Measurements from ENCODE around the gene AQP9. TPM values are rescaled to one million over a fixed set of nuclear protein-coding genes. Genes with fewer than 3 reads are reported as not detected.

AQP9 gene
- total RNA-seq, 1 donor from 2014 or later: not detected

DNA sequence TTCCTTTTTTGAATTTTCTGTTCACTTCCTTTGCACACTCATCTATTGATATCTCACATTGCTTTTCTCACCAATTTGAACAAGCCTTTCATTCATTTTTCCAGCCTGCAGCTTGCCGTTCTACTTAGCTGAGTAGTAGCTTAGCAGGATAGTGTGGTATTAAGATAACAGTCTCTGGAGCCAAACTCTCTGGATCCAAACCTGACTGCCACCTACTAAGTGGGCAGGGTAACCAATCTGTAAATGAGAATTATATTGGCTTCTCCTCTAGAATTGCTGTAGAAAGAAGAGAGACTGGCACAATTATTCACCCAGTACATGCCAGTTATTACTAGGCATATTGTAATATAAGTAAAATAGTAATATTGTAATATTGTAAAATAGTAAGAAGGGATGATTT, 40.5 kb downstream of the AQP9 start:
- DNase-seq (ENCODE audit: low spot score in 2 of 2, unreplicated experiment in 2 of 2): no peak
- Mint-ChIP-seq H3K27ac (no peak overlapping the region), H3K27me3 (ENCODE audit: low read depth) (peaks cover 12% of the 10 kb centered on the region), H3K9me3 (no peaks in the 10 kb centered on the region), H3K4me3 (no peak overlapping the region), H3K4me1 (no peaks in the 10 kb centered on the region), H3K36me3 (no peaks in the 10 kb centered on the region)
- TF ChIP-seq, protein P1, sequence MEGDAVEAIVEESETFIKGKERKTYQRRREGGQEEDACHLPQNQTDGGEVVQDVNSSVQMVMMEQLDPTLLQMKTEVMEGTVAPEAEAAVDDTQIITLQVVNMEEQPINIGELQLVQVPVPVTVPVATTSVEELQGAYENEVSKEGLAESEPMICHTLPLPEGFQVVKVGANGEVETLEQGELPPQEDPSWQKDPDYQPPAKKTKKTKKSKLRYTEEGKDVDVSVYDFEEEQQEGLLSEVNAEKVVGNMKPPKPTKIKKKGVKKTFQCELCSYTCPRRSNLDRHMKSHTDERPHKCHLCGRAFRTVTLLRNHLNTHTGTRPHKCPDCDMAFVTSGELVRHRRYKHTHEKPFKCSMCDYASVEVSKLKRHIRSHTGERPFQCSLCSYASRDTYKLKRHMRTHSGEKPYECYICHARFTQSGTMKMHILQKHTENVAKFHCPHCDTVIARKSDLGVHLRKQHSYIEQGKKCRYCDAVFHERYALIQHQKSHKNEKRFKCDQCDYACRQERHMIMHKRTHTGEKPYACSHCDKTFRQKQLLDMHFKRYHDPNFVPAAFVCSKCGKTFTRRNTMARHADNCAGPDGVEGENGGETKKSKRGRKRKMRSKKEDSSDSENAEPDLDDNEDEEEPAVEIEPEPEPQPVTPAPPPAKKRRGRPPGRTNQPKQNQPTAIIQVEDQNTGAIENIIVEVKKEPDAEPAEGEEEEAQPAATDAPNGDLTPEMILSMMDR (IDR thresholded peaks at IDR 0.05; ENCODE audit: unreplicated experiment): no peak

DNA sequence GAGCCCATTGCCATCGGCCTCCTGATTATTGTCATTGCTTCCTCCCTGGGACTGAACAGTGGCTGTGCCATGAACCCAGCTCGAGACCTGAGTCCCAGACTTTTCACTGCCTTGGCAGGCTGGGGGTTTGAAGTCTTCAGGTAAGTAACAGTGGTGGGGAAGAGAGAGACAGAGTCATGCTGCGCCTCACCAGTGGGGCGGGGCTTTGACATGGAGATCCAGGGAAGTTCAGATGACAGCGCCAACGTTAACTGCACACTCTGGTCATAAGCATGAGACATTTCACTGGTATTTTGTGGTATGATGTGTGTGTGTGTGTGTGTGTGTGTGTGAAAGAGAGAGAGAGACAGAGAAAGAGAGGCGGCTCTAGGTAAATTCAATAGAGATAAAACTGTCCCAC, 41.0 kb downstream of the AQP9 start:
- Mint-ChIP-seq H3K9me3 (no peaks in the 10 kb centered on the region), H3K27ac (no peak overlapping the region), H3K4me3 (no peak overlapping the region), H3K4me1 (no peaks in the 10 kb centered on the region), H3K36me3 (no peaks in the 10 kb centered on the region), H3K27me3 (ENCODE audit: low read depth) (peaks cover 14% of the 10 kb centered on the region)
- TF ChIP-seq, protein P1 (IDR thresholded peaks at IDR 0.05; ENCODE audit: unreplicated experiment): no peak
- DNase-seq (ENCODE audit: low spot score in 2 of 2, unreplicated experiment in 2 of 2): no peak

DNA sequence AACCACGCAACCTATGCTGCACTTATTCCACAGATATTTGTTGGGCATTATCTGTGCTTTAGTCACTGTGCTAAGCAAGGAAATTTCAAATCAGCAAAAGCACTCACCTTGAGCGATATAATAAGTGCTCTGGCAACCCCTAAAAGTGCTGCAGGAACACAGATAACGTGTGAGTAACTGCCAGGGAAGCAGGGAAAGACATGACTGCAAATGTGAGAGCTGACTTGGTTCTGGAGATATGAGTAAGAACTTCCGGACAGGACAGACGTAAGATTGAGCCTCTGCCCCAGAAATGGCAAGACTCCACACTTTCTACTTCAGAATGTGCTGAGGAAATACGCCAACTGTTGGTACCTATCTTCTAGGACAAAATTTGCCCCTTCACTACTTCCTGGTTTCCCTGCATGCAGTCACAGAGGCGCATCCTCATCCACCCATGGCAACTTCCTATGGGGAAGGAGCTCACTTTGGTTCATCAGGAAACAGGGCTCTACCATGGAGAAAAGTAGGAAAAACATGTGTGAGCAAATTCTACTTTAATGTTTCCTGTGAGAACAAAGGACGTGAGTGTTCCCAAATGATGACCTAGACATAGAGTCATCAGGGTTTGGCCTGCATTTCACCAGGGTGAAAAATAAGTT, 41.7 kb downstream of the AQP9 start:
- TF ChIP-seq, protein P1 (IDR thresholded peaks at IDR 0.05; ENCODE audit: unreplicated experiment): no peak
- no peak for DNase-seq (ENCODE audit: low spot score in 2 of 2, unreplicated experiment in 2 of 2)
- Mint-ChIP-seq H3K4me1 (no peaks in the 10 kb centered on the region), H3K4me3 (no peak overlapping the region), H3K36me3 (no peaks in the 10 kb centered on the region), H3K27ac (no peak overlapping the region), H3K27me3 (ENCODE audit: low read depth) (peaks cover 18% of the 10 kb centered on the region), H3K9me3 (no peaks in the 10 kb centered on the region)

DNA sequence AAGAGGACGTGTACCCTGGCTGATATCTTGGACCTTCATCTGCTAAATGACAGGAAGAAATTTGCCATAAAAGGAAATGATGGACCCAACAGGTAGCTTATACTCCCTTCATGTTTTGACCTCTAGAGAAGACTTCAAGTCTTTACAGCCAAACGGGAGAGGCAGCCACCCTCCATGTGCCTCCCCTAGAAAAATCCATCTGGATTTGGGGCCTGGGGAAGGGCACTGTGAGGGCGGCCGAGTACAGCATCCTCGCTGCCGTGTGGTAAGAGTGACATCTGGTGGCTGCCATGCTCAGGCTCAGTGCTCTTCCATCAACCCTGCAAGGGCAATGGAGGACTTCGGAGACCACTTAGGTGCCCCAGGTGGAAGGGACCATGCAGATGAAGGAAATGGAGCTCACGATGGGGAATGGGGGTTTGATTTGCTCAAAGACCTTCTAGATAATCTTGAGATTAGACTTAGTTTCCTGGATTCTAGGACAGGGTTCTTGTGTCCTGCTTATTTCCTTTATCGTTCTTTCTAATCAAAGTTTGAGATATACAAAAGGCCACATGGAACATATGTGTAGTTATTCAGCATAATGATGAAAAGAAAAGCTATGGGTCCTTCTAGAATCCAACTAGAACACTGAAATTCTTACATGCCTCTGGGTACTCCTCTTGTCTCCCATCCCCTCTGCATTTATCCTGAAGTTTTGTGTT, 44.4 kb downstream of the AQP9 start:
- peaks cover 36% of the 10 kb centered on the region for H3K27me3 Mint-ChIP-seq (ENCODE audit: low read depth)
- DNase-seq (ENCODE audit: low spot score in 2 of 2, unreplicated experiment in 2 of 2): peak; percentile 32 to 57

DNA sequence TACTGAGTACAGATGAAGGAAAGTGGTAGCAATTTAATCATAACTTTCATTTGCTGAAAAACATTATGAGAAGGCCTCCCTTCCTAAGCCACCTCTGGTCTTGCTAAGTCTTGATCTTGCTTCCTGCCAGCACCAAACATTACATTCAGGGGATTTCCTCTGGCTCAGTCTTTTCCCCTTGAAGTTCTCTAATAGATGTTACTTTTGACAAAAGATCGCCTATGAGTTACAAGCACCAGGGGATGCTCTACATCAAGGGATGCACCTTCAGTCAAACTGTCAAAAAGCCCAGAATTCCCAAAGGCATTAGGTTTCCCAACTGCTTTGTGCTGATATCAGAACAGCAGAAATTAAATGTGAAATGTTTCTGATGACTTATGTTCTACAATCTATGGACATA, 47.3 kb downstream of the AQP9 start:
- DNase-seq (ENCODE audit: low spot score in 2 of 2, unreplicated experiment in 2 of 2): no peak
- no peak overlapping the region for H3K4me3 Mint-ChIP-seq
- peaks cover 46% of the 10 kb centered on the region for H3K27me3 Mint-ChIP-seq (ENCODE audit: low read depth)

More for the DNA sequence above, 44.4 kb downstream of the AQP9 start:
- H3K36me3 Mint-ChIP-seq: no peaks in the 10 kb centered on the region
- H3K9me3 Mint-ChIP-seq: no peaks in the 10 kb centered on the region
- H3K27ac Mint-ChIP-seq: no peak overlapping the region
- TF ChIP-seq, protein P1 (IDR thresholded peaks at IDR 0.05; ENCODE audit: unreplicated experiment): no peak
- H3K4me3 Mint-ChIP-seq: no peak overlapping the region
- H3K4me1 Mint-ChIP-seq: no peaks in the 10 kb centered on the region

More for the DNA sequence above, 47.3 kb downstream of the AQP9 start:
- Mint-ChIP-seq H3K36me3 (no peaks in the 10 kb centered on the region), H3K27ac (no peak overlapping the region), H3K4me1 (no peaks in the 10 kb centered on the region), H3K9me3 (no peaks in the 10 kb centered on the region)
- TF ChIP-seq, protein P1 (IDR thresholded peaks at IDR 0.05; ENCODE audit: unreplicated experiment): no peak

Measured in mesothelial cell of epicardium (in vitro differentiated cells).